Ascending aorta (tissue), 2 donors: ENCODE results near the gene PAIP2B. TPM values are rescaled to one million over a fixed set of nuclear protein-coding genes. Genes with fewer than 3 reads are reported as not detected.
A peak's percentile ranks its signal among the peaks of the same experiment; 100 is the strongest.

Experiments
- DNase-seq, 2 donors: peaks; one replicate each; pipeline ENCODE4 v3.0.0-alpha.2; 2019; ENCODE audit warnings: low spot score in 2 of 2
- H3K27ac ChIP-seq, 2 donors: fragments of 200-600 bp; sonication (generic); one replicate each; pipeline ENCODE4 v1.5.1; 2016 to 2017; ENCODE audit warnings: mild to moderate bottlenecking in 1 of 2
- H3K27me3 ChIP-seq: fragments of 200-600 bp; sonication (generic); one replicate; pipeline ENCODE4 v1.5.1; 2017
- H3K36me3 ChIP-seq, 2 donors: fragments of 200-600 bp; sonication (generic); one replicate each; pipeline ENCODE4 v1.5.1; 2016
- H3K4me1 ChIP-seq, 2 donors: fragments of 200-600 bp; sonication (generic); one replicate each; pipeline ENCODE4 v1.5.1; 2016 to 2017; ENCODE audit warnings: mild to moderate bottlenecking in 1 of 2
- H3K4me3 ChIP-seq, 2 donors: fragments of 200-600 bp; sonication (generic); one replicate each; pipeline ENCODE4 v1.5.1; 2016 to 2017; ENCODE audit warnings: mild to moderate bottlenecking in 1 of 2
- H3K9me3 ChIP-seq, 2 donors: fragments of 200-600 bp; sonication (generic); one replicate each; pipeline ENCODE4 v1.5.1; 2016
- CTCF ChIP-seq, 3 experiments: fragments of 200-600 bp in 2 of 3; fragments of 450-650 bp in 1 of 3; sonication (generic) in 2 of 3; IDR thresholded peaks; one replicate each; pipeline ENCODE4 v1.5.1; 2016 to 2019; ENCODE audit warnings: antibody characterized with exemption in 3 of 3, mild to moderate bottlenecking in 1 of 3, moderate library complexity in 1 of 3
- intact Hi-C: fragments of 100-400 bp; cut with DNase I; formaldehyde crosslinking; loops from one replicate; pipeline ENCODE4 v1.15.1; 2023
- total RNA-seq: library from RNA; depleted of rRNA; stranded (reverse); fragments of >200 nt; gene quantifications from one replicate; pipeline ENCODE4 v1.1.0, GENCODE V29; 2016

PAIP2B gene
- 0.32 TPM for total RNA-seq

- Histone ChIP-seq H3K27me3 (no peaks in the 10 kb centered on the region), H3K27ac (peak within 1 kb of the TSS; percentile 46 to 80), H3K36me3 (no peaks in the 10 kb centered on the region), H3K4me3 (peak within 1 kb of the TSS; percentile 67 to 85), H3K4me1 (peaks cover 0 to 13% of the 10 kb centered on the region in 2 donors), H3K9me3 (no peaks in the 10 kb centered on the region)
- peak; percentile 97 to 99 for DNase-seq
- intact Hi-C loops = loop anchor here (1.0 to 10.0 kb wide), 7 partner anchors 49 to 1658 kb away; partner anchors contain the start of genes ANKRD53, MCEE, MPHOSPH10 and MXD1
- TF ChIP-seq CTCF (IDR thresholded peaks at IDR 0.05) = no peak
These were observed at the start of gene PAIP2B for GRCh38 chr2:71226965-71227560. PAIP2B (minus strand) TSS chr2:71227103; CDS start chr2:71202589, 24,514 bp downstream.

DNA sequence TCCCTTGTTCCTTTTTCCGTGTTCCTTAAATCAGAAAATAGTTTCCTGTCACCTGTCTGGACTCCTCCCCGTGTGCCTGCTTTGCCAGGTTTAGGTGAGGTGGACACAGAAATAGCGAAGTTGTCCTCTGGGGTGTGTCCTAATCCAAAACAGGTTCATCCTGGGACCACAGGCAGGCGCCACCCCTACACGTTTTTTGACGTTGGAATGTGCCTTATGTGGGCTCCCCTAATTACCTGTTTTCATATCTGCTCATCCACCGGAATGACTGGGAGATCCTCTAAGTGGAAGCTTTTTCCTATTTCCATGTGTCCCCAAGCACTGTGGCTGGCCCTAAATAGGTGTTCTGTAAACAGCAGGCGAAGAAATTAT, 49.0 kb upstream of the PAIP2B start:
- Histone ChIP-seq H3K36me3 (no peaks in the 10 kb centered on the region), H3K27me3 (no peaks in the 10 kb centered on the region), H3K4me3 (peak overlapping the region; percentile 56 to 74), H3K4me1 (peaks cover 9 to 12% of the 10 kb centered on the region in 2 donors), H3K9me3 (peaks cover 0 to 4% of the 10 kb centered on the region in 2 donors), H3K27ac (no peak overlapping the region)
- no peak for TF ChIP-seq CTCF (IDR thresholded peaks at IDR 0.05)
- DNase-seq = no peak
- intact Hi-C loops = loop anchor here (1.0 kb wide), 1 partner anchor 49 kb away; the partner anchor contains the start of gene PAIP2B

DNA sequence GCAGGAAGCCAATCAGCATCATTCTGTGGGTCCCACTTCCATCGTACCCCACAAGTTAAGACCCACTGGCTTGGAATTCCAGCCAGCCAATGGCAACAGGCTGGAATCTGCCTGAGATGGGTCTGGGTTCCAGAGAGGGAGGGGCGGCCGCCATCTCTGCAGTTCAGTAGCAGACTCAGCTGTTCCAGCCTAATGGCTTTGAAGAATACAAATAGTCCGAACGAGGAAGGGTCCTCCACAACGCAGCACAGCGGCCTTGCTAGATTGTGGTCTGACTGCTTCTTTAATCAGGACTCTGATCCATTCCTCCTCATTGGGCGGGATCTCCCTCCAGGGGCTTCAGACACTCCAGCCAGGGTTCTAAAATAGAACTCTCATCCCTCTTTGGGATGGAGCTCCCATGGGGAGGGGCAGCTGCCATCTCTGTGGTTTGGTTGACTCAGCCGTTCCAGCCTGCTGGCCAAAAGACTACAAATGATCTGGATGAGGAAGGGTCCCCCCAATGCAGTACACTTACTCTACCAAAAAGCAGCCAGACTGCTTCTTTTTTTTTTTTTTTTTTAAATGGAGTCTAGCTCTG, 42.7 kb upstream of the PAIP2B start:
- H3K4me3 ChIP-seq = no peak overlapping the region
- DNase-seq = no peak
- no peaks in the 10 kb centered on the region for H3K36me3 ChIP-seq
- no peak for TF ChIP-seq CTCF (IDR thresholded peaks at IDR 0.05)
- no peak overlapping the region for H3K27ac ChIP-seq
- H3K27me3 ChIP-seq = no peaks in the 10 kb centered on the region
- no peaks in the 10 kb centered on the region for H3K9me3 ChIP-seq
- intact Hi-C loops = no loop called here
- no peaks in the 10 kb centered on the region for H3K4me1 ChIP-seq

DNA sequence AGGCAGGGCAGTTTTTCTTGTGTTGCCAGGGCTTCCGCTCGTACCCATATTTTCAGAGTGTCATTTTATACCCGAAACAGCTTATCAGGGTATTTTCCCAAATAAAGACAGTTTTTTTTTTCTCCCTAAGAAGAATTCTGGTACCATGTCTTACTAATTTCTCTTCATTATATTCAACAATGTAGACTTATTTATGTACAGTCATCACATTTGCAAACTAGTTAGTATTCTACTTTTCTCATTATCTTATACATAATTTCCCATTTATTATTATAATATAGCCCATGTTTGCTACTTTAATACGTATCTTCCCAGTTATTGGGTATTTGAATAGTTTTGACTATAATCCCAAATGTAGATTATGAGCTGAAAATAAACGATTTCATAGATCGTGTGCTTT, 36.5 kb upstream of the PAIP2B start:
- DNase-seq = no peak
- H3K4me1 ChIP-seq = no peaks in the 10 kb centered on the region
- H3K36me3 ChIP-seq = no peaks in the 10 kb centered on the region
- H3K27ac ChIP-seq = no peak overlapping the region
- intact Hi-C loops = no loop called here
- no peak for TF ChIP-seq CTCF (IDR thresholded peaks at IDR 0.05)
- no peaks in the 10 kb centered on the region for H3K9me3 ChIP-seq
- H3K4me3 ChIP-seq = no peak overlapping the region
- H3K27me3 ChIP-seq = no peaks in the 10 kb centered on the region

GRCh38 chr2:71261534-71261933, 34.6 kb upstream of the PAIP2B start:
- intact Hi-C loops = no loop called here
- Histone ChIP-seq H3K36me3 (no peaks in the 10 kb centered on the region), H3K4me3 (no peak overlapping the region), H3K9me3 (no peaks in the 10 kb centered on the region), H3K4me1 (no peaks in the 10 kb centered on the region), H3K27me3 (no peaks in the 10 kb centered on the region), H3K27ac (no peak overlapping the region)
- TF ChIP-seq CTCF (IDR thresholded peaks at IDR 0.05) = no peak
- no peak for DNase-seq
